Fibroblast of mammary gland (primary cell): ENCODE results near the gene RHOT1.

ENCODE experiments used
- DNase-seq: peaks from one replicate; pipeline ENCODE4 v3.0.0-alpha.2; 2010; ENCODE audit warnings: low read depth
- H3K4me3 ChIP-seq: 2 replicates; pipeline ENCODE4 v1.5.1; 2011; ENCODE audit warnings: low read depth, mild to moderate bottlenecking, low read length, moderate library complexity; ENCODE audit not compliant: control insufficient read depth
- TF ChIP-seq, protein P1 (sequence below): conservative IDR thresholded peaks from 2 replicates; pipeline ENCODE4 v1.5.1; 2011; ENCODE audit warnings: low read depth, low read length, inconsistent platforms; ENCODE audit not compliant: control insufficient read depth, insufficient read depth

Gene RHOT1

DNA sequence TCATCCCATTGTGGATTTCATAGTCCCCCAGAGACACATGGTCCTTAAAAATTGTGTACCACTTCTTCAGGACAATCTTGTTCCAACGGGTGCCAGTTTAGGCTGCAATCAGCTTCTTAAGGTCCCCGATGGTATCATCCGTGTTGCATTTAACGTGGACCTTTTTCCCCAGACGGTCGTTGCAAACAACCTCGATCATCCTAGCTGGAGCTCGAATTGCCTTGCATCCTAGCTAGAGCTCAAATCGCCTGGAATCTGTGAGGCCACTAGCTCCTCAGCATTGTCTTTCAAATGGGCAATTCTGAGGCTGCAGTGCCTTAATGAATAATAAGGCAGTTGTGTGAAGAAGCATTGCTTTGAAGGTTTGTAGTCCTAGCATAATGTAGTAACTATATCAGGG is 85.6 kb downstream of the RHOT1 start:
- H3K4me3 ChIP-seq = no peak overlapping the region
- no peak for DNase-seq
- TF ChIP-seq, protein P1, sequence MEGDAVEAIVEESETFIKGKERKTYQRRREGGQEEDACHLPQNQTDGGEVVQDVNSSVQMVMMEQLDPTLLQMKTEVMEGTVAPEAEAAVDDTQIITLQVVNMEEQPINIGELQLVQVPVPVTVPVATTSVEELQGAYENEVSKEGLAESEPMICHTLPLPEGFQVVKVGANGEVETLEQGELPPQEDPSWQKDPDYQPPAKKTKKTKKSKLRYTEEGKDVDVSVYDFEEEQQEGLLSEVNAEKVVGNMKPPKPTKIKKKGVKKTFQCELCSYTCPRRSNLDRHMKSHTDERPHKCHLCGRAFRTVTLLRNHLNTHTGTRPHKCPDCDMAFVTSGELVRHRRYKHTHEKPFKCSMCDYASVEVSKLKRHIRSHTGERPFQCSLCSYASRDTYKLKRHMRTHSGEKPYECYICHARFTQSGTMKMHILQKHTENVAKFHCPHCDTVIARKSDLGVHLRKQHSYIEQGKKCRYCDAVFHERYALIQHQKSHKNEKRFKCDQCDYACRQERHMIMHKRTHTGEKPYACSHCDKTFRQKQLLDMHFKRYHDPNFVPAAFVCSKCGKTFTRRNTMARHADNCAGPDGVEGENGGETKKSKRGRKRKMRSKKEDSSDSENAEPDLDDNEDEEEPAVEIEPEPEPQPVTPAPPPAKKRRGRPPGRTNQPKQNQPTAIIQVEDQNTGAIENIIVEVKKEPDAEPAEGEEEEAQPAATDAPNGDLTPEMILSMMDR = no peak

DNA sequence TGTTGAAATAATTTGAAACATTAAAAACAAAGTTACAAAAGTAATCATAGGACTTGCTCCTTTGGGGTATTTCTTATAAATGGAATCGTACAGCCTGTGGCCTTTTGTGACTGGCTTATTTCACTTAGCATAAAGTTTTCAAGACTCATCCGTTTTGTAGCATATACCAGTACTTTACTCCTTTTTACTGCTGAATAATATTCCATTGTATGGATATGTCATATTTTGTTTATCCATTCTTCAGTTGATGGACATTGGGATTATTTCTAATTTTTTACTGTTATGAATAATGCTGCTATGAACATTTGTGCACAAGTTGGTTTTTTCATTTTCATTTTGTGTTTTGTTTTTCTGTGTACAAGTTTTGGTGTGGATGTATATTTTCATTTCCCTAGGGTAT is 93.3 kb downstream of the RHOT1 start:
- no peak for DNase-seq
- TF ChIP-seq, protein P1 = no peak
- no peak overlapping the region for H3K4me3 ChIP-seq

DNA sequence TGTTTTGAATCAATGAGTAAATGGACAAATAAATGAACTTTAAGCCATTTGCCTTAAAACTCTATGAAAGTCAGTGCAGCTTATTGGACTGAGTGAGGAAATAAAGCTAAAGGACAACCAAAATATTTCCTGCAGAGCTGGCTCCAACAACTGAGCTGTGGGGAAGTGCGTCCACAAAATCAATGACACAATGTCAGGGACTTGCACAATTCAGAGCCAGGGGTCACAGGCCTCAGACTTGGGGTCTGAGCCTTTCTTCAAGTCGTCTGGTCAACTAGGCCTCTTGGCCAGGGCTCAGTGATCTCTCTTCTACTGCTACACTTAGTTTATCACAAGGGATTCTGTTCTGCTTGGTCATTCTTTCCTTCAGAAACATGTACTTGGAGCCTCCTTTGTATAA is 97.2 kb downstream of the RHOT1 start:
- DNase-seq = no peak
- TF ChIP-seq, protein P1 = no peak
- H3K4me3 ChIP-seq = no peak overlapping the region

DNA sequence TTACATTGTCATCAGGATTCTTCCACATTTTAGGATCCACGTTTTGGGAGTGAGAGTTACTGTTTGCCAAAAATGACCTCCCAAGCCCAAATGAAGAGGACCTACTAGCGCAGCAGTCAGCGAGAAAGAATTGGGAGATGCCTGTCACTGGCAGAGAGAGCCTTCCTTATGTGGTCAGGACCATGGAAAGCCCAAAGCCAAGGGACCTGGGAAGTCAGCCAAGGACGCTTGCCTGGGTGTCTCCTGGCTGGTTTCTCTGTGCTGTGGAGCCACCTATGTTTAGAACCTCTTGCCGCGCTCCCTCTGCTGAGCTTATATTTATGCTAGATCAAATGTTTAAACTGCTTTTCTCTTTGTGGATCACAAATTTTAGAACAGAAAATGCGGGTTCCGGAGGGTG is 98.4 kb downstream of the RHOT1 start:
- TF ChIP-seq, protein P1 = no peak
- no peak overlapping the region for H3K4me3 ChIP-seq
- DNase-seq = peak; percentile 25

DNA sequence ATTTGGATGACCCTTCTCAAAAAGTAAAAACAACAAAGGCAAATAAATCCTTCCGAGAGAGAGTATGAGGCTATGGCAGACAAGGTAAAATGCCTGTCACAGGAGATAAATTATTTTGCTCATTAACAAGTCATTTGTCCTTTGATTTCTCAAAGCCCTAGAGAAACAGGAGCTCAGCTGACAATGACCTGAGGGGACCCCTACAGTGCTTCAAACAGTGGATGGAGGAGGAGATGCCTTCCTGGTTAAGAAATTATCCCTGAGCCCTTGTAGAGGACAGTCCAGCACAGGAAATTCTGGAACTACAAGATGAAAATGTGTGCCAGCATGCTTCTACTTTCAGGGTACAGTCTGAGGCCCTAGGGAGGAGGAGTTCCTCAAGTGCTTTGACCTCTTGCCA is 99.3 kb downstream of the RHOT1 start:
- no peak for DNase-seq
- no peak overlapping the region for H3K4me3 ChIP-seq
- TF ChIP-seq, protein P1 = no peak

DNA sequence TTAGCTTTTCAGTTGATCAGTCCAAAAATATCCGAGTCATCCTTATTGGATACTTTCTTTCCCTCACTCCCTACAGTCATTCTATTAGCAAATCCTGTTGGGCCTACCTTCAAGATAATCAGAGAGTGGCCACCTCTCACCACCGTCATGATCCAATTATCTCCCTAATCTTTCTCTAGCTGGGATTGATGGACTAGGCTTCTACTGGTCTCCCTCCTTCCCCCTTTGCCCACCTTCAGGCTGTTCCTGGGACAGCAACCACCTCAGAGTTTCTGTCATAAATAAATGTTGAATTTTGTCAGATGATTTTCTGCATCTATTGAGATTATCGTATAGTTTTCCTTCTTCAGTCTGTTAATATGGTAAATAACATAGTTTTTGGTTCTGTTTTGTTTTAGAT is 107.2 kb downstream of the RHOT1 start:
- H3K4me3 ChIP-seq = no peak overlapping the region
- TF ChIP-seq, protein P1 = no peak
- DNase-seq = no peak

DNA sequence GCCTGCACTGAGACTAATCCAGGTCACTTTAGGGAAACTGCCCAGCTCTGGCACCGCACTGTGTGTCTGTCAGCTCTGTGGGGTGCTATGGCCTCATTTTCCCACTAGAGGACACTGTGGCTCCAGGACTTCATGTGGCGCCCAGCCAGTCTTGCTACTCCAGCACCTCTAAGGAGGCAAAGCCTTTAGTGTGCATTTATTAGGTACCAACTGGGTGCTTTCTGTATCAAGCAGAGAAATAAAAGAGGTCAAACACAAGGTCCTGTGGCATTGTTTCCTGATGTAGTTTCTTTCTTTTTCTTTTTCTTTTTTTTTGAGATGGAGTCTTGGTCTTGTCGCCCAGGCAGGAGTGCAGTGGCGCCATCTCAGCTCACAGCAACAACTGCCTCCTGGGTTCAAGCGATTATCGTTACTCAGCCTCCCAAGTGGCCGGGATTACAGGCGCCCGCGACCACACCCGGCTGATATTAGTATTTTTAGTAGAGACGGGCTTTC is 110.9 kb downstream of the RHOT1 start:
- TF ChIP-seq, protein P1 = peak; percentile 100
- no peak overlapping the region for H3K4me3 ChIP-seq
- peak; percentile 72 for DNase-seq
